Chondrocyte (in vitro differentiated cells): ENCODE measurements around the gene TMEM86A. TPM values are rescaled to one million over a fixed set of nuclear protein-coding genes. Genes with fewer than 3 reads are reported as not detected.
"Not testable (repeated sequence)": the region's sequence is repeated elsewhere in the genome, so short reads cannot be mapped to it uniquely, and the experiment has no call there.

ENCODE experiments used
- DNase-seq: peaks from one replicate; pipeline ENCODE4 v3.0.0; 2021; ENCODE audit warnings: mixed read lengths, low spot score
- H3K27ac Mint-ChIP-seq: one replicate; pipeline ENCODE4 v1.8.0; 2021; ENCODE audit warnings: mild to moderate bottlenecking, moderate library complexity, mixed read lengths; ENCODE audit not compliant: unreplicated experiment
- H3K27me3 Mint-ChIP-seq: 2 replicates; pipeline ENCODE4 v1.8.0; 2021; ENCODE audit warnings: low read depth, mixed read lengths
- H3K36me3 Mint-ChIP-seq: 2 replicates; pipeline ENCODE4 v1.8.0; 2021; ENCODE audit warnings: low read depth, mixed read lengths
- H3K4me1 Mint-ChIP-seq: 2 replicates; pipeline ENCODE4 v1.8.0; 2021; ENCODE audit warnings: low read depth, mild to moderate bottlenecking, mixed read lengths
- H3K4me3 Mint-ChIP-seq: one replicate; pipeline ENCODE4 v1.8.0; 2021; ENCODE audit warnings: mild to moderate bottlenecking, moderate library complexity, mixed read lengths; ENCODE audit not compliant: unreplicated experiment
- H3K9me3 Mint-ChIP-seq: 2 replicates; pipeline ENCODE4 v1.8.0; 2021; ENCODE audit warnings: low read depth, mixed read lengths
- CTCF ChIP-seq: fragments of 200-600 bp; sonication (generic); IDR thresholded peaks from 2 replicates; pipeline ENCODE4 v1.5.0; 2021; ENCODE audit warnings: antibody characterized with exemption, mild to moderate bottlenecking, moderate library complexity
- total RNA-seq: library from RNA; stranded (reverse); gene quantifications from 3 replicates; pipeline ENCODE4 v1.2.1, GENCODE V29; 2021

Gene TMEM86A
- total RNA-seq, 1 donor from 2014 or later: 3.1 TPM

- no peaks in the 10 kb centered on the region for H3K4me1 Mint-ChIP-seq
- no peak for TF ChIP-seq CTCF
- DNase-seq: no peak
- no peaks in the 10 kb centered on the region for H3K27me3 Mint-ChIP-seq
- no peaks in the 10 kb centered on the region for H3K36me3 Mint-ChIP-seq
- no peak overlapping the region for H3K27ac Mint-ChIP-seq
- H3K9me3 Mint-ChIP-seq: no peaks in the 10 kb centered on the region
- no peak overlapping the region for H3K4me3 Mint-ChIP-seq
These were observed 21.0 kb upstream of the TMEM86A start for GRCh38 chr11:18677560-18677959.

DNA sequence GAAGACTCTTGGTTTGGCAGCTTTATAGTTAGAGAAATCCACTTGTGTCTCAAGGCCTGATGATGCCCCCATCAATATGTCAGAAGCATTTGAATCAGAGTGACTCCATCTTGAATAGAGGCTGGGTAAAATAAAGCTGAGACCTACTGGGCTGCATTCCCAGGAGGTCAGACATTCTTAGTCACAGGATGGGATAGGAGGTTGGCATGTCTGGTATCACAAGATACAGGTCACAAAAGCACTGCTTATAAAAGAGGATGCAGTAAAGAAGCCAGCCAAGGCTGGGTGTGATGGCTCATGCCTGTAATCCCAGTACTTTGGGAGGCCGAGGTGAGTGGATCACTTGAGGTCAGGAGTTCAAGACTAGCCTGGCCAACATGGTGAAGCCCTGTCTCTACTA is 16.6 kb upstream of the TMEM86A start:
- DNase-seq, H3K4me3 Mint-ChIP-seq, H3K36me3 Mint-ChIP-seq, H3K9me3 Mint-ChIP-seq, H3K4me1 Mint-ChIP-seq, H3K27ac Mint-ChIP-seq: not testable (repeated sequence)
- peaks cover 14% of the 10 kb centered on the region for H3K27me3 Mint-ChIP-seq

- Mint-ChIP-seq H3K36me3 (no peaks in the 10 kb centered on the region), H3K4me3 (no peak overlapping the region), H3K4me1 (no peaks in the 10 kb centered on the region), H3K9me3 (no peaks in the 10 kb centered on the region), H3K27me3 (peaks cover 14% of the 10 kb centered on the region), H3K27ac (no peak overlapping the region)
- no peak for DNase-seq
- no peak for TF ChIP-seq CTCF
These were observed 16.1 kb upstream of the TMEM86A start for GRCh38 chr11:18682466-18682865.

DNA sequence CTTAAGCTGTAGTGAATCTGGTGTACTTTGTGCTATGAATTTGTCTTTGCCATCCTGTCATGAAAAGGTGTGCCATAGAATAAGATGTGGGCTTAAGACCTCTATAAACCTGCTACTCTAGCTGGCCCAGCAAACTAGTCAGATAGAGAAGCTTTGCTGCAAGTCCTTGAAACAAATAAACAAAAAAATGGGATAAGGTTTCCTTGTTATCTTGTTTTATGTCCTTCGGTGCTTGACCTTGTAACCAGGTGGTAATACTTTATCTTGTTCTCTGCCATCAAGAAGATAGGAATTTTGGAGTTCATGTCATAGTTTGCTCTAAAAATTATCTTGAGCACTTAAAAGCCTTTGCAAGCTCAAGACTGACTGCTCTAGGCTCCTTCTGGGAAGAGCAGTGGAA is 14.3 kb upstream of the TMEM86A start:
- no peak for TF ChIP-seq CTCF
- Mint-ChIP-seq H3K4me3 (no peak overlapping the region), H3K27me3 (peaks cover 14% of the 10 kb centered on the region), H3K4me1 (no peaks in the 10 kb centered on the region), H3K9me3 (no peaks in the 10 kb centered on the region), H3K36me3 (no peaks in the 10 kb centered on the region), H3K27ac (no peak overlapping the region)
- no peak for DNase-seq

DNA sequence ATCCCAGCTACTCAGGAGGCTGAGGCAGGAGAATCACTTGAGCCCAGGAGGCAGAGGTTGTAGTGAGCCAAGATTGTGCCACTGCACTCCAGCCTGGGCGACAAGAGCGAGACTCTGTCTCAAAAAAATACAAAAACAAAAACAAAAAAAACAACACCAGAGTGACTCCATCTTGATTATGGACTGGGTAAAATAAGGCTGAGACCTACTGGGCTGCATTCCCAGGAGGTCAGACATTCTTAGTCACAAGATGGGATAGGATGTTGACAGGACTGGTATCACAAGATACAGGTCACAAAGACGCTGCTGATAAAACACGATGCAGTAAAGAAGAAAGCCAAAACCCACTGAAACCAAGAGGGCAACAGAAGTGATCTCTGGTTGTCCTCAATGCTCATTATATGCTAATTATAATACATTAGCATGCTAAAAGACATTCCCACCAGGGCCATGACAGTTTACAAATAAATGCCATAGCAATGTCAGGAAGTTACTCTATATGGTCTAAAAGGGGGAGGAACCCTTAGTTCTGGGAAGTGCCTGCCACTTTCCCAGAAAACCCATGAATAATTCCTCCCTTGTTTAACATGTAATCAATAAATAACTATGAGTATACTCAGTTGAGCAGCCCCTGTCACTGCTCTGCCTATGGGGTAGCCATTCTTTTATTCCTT is 7.0 kb upstream of the TMEM86A start:
- not testable (repeated sequence) for H3K27me3 Mint-ChIP-seq, H3K9me3 Mint-ChIP-seq, H3K4me3 Mint-ChIP-seq, DNase-seq, H3K27ac Mint-ChIP-seq, H3K36me3 Mint-ChIP-seq, H3K4me1 Mint-ChIP-seq

DNA sequence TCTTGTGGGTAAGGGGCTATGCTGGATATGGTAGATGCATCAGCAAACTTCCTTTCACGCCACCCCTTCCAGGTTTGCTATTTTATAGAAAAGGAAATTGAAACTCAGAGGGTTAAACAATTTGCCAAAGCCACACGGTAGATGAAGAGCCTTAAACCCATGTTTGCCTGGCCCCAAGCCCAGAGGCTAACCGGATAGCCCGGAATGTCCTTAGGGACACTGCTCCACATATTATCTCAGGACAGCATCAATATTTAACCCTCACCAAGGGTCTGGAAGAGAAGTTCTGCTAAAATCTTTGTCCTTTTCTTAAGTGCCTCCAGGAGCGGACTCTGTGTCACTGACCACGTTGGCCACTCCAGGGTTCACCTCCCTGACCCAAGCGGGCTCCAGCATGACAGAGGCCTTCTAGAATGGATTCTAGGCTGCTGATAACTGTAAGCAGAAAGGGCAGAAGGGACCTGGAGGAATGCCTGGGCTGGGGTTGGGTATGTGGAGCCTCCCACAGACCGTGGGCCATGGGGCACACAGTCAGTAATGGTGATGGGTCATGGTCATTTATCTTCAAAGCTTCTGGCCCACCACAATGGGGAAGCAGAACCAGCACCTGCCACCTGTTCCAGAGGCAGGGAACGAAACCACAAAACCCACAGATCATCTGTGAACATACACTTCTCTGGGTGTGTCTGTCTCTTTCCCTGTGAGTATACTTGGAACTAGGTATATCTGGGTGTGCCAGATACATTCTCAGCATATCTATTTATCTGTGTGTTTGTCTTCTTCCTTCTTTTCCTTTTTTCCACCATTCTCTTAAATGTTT is 5.4 kb upstream of the TMEM86A start:
- no peak overlapping the region for H3K4me3 Mint-ChIP-seq
- H3K9me3 Mint-ChIP-seq: no peaks in the 10 kb centered on the region
- no peaks in the 10 kb centered on the region for H3K27me3 Mint-ChIP-seq
- TF ChIP-seq CTCF: no peak
- H3K27ac Mint-ChIP-seq: no peak overlapping the region
- peaks cover 7% of the 10 kb centered on the region for H3K4me1 Mint-ChIP-seq
- no peaks in the 10 kb centered on the region for H3K36me3 Mint-ChIP-seq
- DNase-seq: no peak
